HFF-Myc (cell line): Measurements from ENCODE around the gene FBXW12.

Experiments used
- DNase-seq: peaks from one replicate; pipeline ENCODE4 v3.0.0-alpha.2; 2011; ENCODE audit warnings: low read depth; ENCODE audit errors: extremely low read depth
- H3K4me3 ChIP-seq: replicated peaks from 2 replicates; pipeline ENCODE4 v1.5.1; 2011; ENCODE audit warnings: low read depth, mild to moderate bottlenecking, control low read depth, low read length
- TF ChIP-seq, protein P1 (sequence below): IDR thresholded peaks from 2 replicates; pipeline ENCODE4 v1.5.1; 2012; ENCODE audit warnings: mild to moderate bottlenecking, low read depth, low read length, control low read depth; ENCODE audit errors: missing control alignments

FBXW12 gene

DNA sequence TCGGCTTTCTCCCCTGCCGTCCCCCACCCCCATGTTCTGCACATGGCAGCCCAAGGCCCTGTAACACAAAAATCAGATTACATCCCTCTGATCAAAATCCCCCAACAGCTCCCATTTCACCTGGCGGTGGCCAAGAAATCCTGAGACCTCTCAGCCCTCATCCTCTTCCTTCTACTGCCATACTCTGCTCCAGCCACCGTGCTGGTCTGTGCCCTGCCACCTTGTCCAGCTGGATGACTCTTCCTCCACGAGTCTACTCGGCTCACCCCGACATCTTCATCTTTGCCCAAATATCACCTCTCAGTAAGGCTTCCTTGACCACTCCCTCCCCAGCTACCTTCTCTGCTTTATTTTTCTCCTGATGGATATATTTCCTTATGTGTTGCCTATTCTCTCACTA lies 64.8 kb downstream of the FBXW12 start:
- no peak for DNase-seq
- TF ChIP-seq, protein P1, sequence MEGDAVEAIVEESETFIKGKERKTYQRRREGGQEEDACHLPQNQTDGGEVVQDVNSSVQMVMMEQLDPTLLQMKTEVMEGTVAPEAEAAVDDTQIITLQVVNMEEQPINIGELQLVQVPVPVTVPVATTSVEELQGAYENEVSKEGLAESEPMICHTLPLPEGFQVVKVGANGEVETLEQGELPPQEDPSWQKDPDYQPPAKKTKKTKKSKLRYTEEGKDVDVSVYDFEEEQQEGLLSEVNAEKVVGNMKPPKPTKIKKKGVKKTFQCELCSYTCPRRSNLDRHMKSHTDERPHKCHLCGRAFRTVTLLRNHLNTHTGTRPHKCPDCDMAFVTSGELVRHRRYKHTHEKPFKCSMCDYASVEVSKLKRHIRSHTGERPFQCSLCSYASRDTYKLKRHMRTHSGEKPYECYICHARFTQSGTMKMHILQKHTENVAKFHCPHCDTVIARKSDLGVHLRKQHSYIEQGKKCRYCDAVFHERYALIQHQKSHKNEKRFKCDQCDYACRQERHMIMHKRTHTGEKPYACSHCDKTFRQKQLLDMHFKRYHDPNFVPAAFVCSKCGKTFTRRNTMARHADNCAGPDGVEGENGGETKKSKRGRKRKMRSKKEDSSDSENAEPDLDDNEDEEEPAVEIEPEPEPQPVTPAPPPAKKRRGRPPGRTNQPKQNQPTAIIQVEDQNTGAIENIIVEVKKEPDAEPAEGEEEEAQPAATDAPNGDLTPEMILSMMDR = no peak
- H3K4me3 ChIP-seq = no peak overlapping the region

DNA sequence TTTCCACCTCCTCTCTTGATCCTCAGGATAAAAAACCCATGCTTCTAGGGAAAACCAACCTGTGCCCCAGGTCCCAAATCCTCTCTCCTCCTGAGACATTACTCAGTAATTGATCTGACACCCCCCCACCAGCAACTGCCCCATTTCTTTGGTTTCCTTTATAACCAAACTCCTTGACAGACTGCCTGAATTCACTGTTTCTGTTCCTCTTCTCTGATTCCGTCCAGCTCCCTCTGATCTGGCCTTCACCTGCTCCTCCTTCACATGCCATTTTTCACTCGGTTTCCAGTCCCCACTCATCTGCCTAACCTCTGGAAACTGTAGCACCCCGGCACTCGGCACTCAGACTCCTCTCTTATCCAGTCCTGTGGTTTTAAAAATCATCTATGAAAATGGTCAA lies 65.8 kb downstream of the FBXW12 start:
- no peak for DNase-seq
- TF ChIP-seq, protein P1 = no peak
- H3K4me3 ChIP-seq = no peak overlapping the region

DNA sequence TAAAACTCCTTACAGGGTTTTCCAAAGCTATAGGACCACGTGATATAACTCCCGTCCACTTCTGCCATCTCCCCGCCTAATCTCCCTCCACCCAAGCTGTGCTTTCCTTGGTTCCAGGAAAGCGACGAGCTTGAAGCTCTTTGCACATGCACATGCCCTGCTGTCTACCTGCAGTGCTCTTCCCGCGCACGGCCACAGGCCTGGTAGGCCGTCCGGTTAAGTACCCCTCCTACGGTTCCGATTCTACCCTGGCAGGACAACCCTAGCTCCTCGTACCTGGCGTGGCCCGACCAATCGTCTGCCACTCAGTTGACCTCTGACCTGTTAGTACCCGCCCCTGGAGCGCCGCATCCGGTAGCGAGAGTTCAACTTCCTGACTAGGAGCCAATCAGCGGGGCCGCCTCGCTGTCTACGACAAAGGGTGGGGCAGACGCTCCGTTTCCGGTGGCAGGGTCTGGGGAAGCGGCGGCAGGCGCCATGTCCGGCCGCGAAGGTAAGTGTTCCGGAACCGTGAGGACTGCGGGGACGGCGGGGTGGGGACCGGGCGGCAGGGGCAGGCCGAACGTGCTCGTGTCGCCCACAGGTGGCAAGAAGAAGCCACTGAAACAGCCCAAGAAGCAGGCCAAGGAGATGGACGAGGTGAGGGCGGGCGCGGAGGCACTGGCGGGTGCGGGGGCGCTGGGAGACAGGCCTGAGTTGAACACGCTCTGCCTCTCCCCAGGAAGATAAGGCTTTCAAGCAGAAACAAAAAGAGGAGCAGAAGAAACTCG lies 68.0 kb downstream of the FBXW12 start, which contains the start of the genes CCDC51 and TMA7:
Gene CCDC51, minus strand, starts transcription at position 300 of the 770 bp plus-strand sequence. CDS start 4,991 bp downstream, outside the sequence.
Gene TMA7, plus strand, starts transcription at position 438 of the 770 bp plus-strand sequence. Its CDS starts 40 bp downstream, at position 478.
- TF ChIP-seq, protein P1 = no peak
- H3K4me3 ChIP-seq = peak within 1 kb of the TSS; percentile 98
- DNase-seq = peak; percentile 90

DNA sequence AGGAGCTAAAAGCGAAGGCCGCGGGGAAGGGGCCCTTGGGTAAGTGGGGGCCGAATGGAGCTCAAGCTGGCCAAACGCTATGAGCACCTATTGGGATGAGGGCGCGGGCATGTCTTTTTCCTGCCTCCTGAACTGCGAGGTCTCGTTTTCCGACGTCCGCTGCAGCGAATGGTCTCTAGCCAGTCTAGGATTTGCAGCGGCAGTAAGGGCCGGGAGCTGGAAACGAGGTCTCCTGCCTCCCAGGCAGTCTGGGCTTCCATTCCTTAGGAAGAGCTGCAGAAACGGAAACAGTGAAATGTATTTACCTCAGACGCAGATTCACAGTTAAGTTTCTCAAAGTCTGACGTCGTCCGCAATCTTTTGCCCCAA lies 68.6 kb downstream of the FBXW12 start:
- H3K4me3 ChIP-seq = peak overlapping the region; percentile 98
- no peak for DNase-seq
- TF ChIP-seq, protein P1 = no peak

DNA sequence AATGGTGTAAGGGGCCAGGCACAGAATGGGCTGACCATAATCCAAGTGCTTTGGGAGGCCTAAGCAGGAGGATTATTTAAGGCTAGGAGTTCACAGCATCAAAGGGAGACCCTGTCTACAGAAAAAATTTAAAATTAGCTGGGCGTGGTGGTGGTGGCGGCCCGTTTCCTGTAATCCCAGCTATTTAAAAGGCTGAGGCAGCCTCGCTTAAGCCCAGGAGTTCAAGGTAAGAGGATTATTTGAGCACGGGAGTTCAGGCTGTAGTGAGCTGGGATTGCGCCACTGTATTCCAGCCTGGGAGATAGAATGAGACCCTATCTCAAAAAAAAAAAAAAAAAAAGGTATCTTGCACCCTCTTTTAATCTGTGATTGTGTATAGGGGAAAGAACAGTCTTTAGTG lies 69.9 kb downstream of the FBXW12 start:
- peak overlapping the region; percentile 98 for H3K4me3 ChIP-seq
- TF ChIP-seq, protein P1 = no peak
- DNase-seq = no peak
